IMR-90 (cell line): ENCODE measurements around the gene SNAPIN. TPM values are rescaled to one million over a fixed set of nuclear protein-coding genes. Genes with fewer than 3 reads are reported as not detected.

Source experiments
- ATAC-seq: fragments of 200-7000 bp; cut with Tn5 transposase; 2 replicates; pipeline ENCODE4 v1.9.1; 2020; ENCODE audit warnings: low read depth, mild to moderate bottlenecking, moderate library complexity
- BruUV-seq: library from RNA; stranded (reverse); fragments of 400-500 nt; replicated peaks from 2 replicates; lab custom pipeline; 2021; lab: Mats Ljungman, UMichigan
- CTCF ChIA-PET: fragments of 300-600 bp; formaldehyde crosslinking; extraction: SDS; loops from one replicate; lab custom pipeline; 2021; ENCODE audit warnings: antibody characterized with exemption; lab: Yijun Ruan, JAX
- POLR2A ChIA-PET: fragments of 300-600 bp; sonication (Branson Sonifier 250); formaldehyde crosslinking; loops from one replicate; lab custom pipeline; 2022; ENCODE audit warnings: antibody characterized with exemption; ENCODE audit not compliant: unreplicated experiment; lab: Charles Lee
- DNase-seq: peaks from one replicate; pipeline ENCODE4 v3.0.0; 2013
- H2AFZ ChIP-seq: replicated peaks from 2 replicates; pipeline ENCODE3; 2013; ENCODE audit warnings: low read length, mild to moderate bottlenecking; ENCODE audit not compliant: poor library complexity
- H2AK5ac ChIP-seq: 2 replicates; pipeline ENCODE4 v1.6.1; 2013; ENCODE audit warnings: low read depth, low read length, inconsistent platforms
- H2AK9ac ChIP-seq: replicated peaks from 2 replicates; pipeline ENCODE3; 2013; ENCODE audit warnings: mild to moderate bottlenecking, low read depth, low read length, moderate library complexity; ENCODE audit not compliant: poor library complexity
- H2BK120ac ChIP-seq: 2 replicates; pipeline ENCODE4 v1.6.1; 2013; ENCODE audit warnings: low read depth, low read length, inconsistent platforms
- H2BK15ac ChIP-seq: 3 replicates; pipeline ENCODE4 v1.6.1; 2013; ENCODE audit warnings: low read depth, low read length, inconsistent platforms
- H2BK20ac ChIP-seq: 2 replicates; pipeline ENCODE4 v1.6.1; 2013; ENCODE audit warnings: low read depth, mild to moderate bottlenecking, inconsistent platforms, low read length, moderate library complexity
- H2BK5ac ChIP-seq: 2 replicates; pipeline ENCODE4 v1.6.1; 2013; ENCODE audit warnings: mild to moderate bottlenecking, low read depth, low read length, inconsistent platforms; ENCODE audit not compliant: poor library complexity, severe bottlenecking
- H3K14ac ChIP-seq: replicated peaks from 2 replicates; pipeline ENCODE4 v1.6.1; 2013; ENCODE audit warnings: low read depth, low read length, inconsistent platforms
- H3K18ac ChIP-seq: 2 replicates; pipeline ENCODE4 v1.6.1; 2013; ENCODE audit warnings: low read depth, low read length, control low read depth
- H3K23ac ChIP-seq: 2 replicates; pipeline ENCODE4 v1.6.1; 2013; ENCODE audit warnings: low read depth, low read length, inconsistent platforms
- H3K27ac ChIP-seq: 2 replicates; pipeline ENCODE4 v1.5.1; 2013; ENCODE audit warnings: mild to moderate bottlenecking, control low read depth, low read length; ENCODE audit not compliant: insufficient read depth
- H3K27me3 ChIP-seq: 2 replicates; pipeline ENCODE4 v1.6.1; 2013; ENCODE audit warnings: low read length; ENCODE audit not compliant: control insufficient read depth, insufficient read depth
- H3K36me3 ChIP-seq: 2 replicates; pipeline ENCODE4 v1.6.1; 2013; ENCODE audit warnings: low read length, mixed read lengths; ENCODE audit not compliant: control insufficient read depth, insufficient read depth
- H3K4ac ChIP-seq: 2 replicates; pipeline ENCODE4 v1.6.1; 2013; ENCODE audit warnings: low read depth, low read length, inconsistent platforms
- H3K4me1 ChIP-seq: 2 replicates; pipeline ENCODE4 v1.6.1; 2013; ENCODE audit warnings: low read length, mixed read lengths; ENCODE audit not compliant: control insufficient read depth, insufficient read depth
- H3K4me2 ChIP-seq: 2 replicates; pipeline ENCODE4 v1.6.1; 2013; ENCODE audit warnings: low read depth, mild to moderate bottlenecking, control low read depth, low read length, moderate library complexity
- H3K4me3 ChIP-seq: 2 replicates; pipeline ENCODE4 v1.5.1; 2013; ENCODE audit warnings: low read depth, mild to moderate bottlenecking, control low read depth, low read length, moderate library complexity; ENCODE audit not compliant: insufficient read depth
- H3K56ac ChIP-seq: 2 replicates; pipeline ENCODE4 v1.6.1; 2013; ENCODE audit warnings: low read length, inconsistent platforms; ENCODE audit not compliant: insufficient read depth; ENCODE audit errors: extremely low read depth
- H3K79me1 ChIP-seq, 2 experiments: 2 replicates each; pipeline ENCODE4 v1.6.1; 2013; ENCODE audit warnings: low read length in 2 of 2, inconsistent platforms in 1 of 2, low read depth in 1 of 2
- H3K9ac ChIP-seq: 2 replicates; pipeline ENCODE4 v1.6.1; 2013; ENCODE audit warnings: low read depth, low read length, control low read depth
- H3K9me1 ChIP-seq: 2 replicates; pipeline ENCODE4 v1.6.1; 2013; ENCODE audit warnings: low read length, inconsistent platforms; ENCODE audit not compliant: insufficient read depth
- H3K9me3 ChIP-seq: 2 replicates; pipeline ENCODE4 v1.6.1; 2013; ENCODE audit warnings: low read length; ENCODE audit not compliant: control insufficient read depth, insufficient read depth
- H4K20me1 ChIP-seq: 2 replicates; pipeline ENCODE4 v1.6.1; 2013; ENCODE audit warnings: low read length, inconsistent platforms; ENCODE audit not compliant: insufficient read depth
- H4K5ac ChIP-seq: 2 replicates; pipeline ENCODE4 v1.6.1; 2013; ENCODE audit warnings: mild to moderate bottlenecking, low read depth, low read length, control low read depth
- H4K8ac ChIP-seq, 2 experiments: 2 replicates each; pipeline ENCODE4 v1.6.1; 2013; ENCODE audit warnings: low read depth in 2 of 2, low read length in 2 of 2, control low read depth in 1 of 2, inconsistent platforms in 1 of 2
- H4K91ac ChIP-seq: 2 replicates; pipeline ENCODE4 v1.6.1; 2013; ENCODE audit warnings: low read depth, low read length, inconsistent platforms; ENCODE audit not compliant: insufficient read depth
- CEBPB ChIP-seq: IDR thresholded peaks from 2 replicates; pipeline ENCODE4 v1.6.1; 2012; ENCODE audit warnings: low read depth, low read length, improper control_type of control experiment
- CHD1 ChIP-seq: IDR thresholded peaks from 2 replicates; pipeline ENCODE4 v1.6.1; 2012; ENCODE audit warnings: low read depth, low read length, improper control_type of control experiment
- MAFK ChIP-seq: IDR thresholded peaks from 2 replicates; pipeline ENCODE4 v1.6.1; 2012; ENCODE audit warnings: low read depth, low read length, improper control_type of control experiment
- MAZ ChIP-seq: IDR thresholded peaks from 2 replicates; pipeline ENCODE4 v1.6.1; 2012; ENCODE audit warnings: low read depth, mild to moderate bottlenecking, low read length, improper control_type of control experiment, moderate library complexity, borderline replicate concordance
- POLR2A ChIP-seq: IDR thresholded peaks from 2 replicates; pipeline ENCODE4 v1.6.1; 2012; ENCODE audit warnings: mild to moderate bottlenecking, low read depth, low read length
- RCOR1 ChIP-seq: IDR thresholded peaks from 2 replicates; pipeline ENCODE4 v1.6.1; 2012; ENCODE audit warnings: mild to moderate bottlenecking, low read length, improper control_type of control experiment; ENCODE audit not compliant: insufficient replicate concordance
- RFX5 ChIP-seq: IDR thresholded peaks from 2 replicates; pipeline ENCODE4 v1.8.0; 2012; ENCODE audit warnings: low read depth, mild to moderate bottlenecking, low read length, moderate library complexity
- WGBS, 2 experiments: methylation state at CpG; one replicate each; pipeline versions ENCODE4 v1.1.5 to v1.1.7; 2013; ENCODE audit warnings: missing lambda C conversion rate in 2 of 2; ENCODE audit not compliant: insufficient read length in 1 of 2; ENCODE audit errors: extremely low coverage in 2 of 2; 5-methylcytosine and 5-hydroxymethylcytosine counted together
- dilution Hi-C: fragments of 300-500 bp; cut with HindIII; formaldehyde crosslinking; loops from one replicate; pipeline ENCODE4 v1.14.3; 2018; ENCODE audit warnings: low sequenced_read_pairs; ENCODE audit not compliant: unreplicated experiment
- in situ Hi-C: fragments of 300-500 bp; cut with MboI; formaldehyde crosslinking; loops from 3 replicates; pipeline ENCODE4 v1.14.3; 2019; ENCODE audit warnings: low sequenced_read_pairs, inconsistent platforms, mixed read lengths
- intact Hi-C: fragments of 100-400 bp; cut with micrococcal nuclease; formaldehyde crosslinking; loops from 2 replicates; pipeline ENCODE4 v1.10.0; 2022
- polyA plus RNA-seq, 3 experiments: library from polyadenylated mRNA; depleted of rRNA; stranded (reverse); fragments of >200 nt; gene quantifications; 2 replicates each; pipeline ENCODE4 v1.2.3, GENCODE V29; 2012; ENCODE audit warnings: low replicate concordance in 1 of 3
- total RNA-seq: library from RNA; depleted of rRNA; stranded (reverse); fragments of >200 nt; gene quantifications from 2 replicates; pipeline ENCODE4 v1.2.3, GENCODE V29; 2012
- TF ChIP-seq, protein P1 (sequence below): conservative IDR thresholded peaks from 2 replicates; pipeline ENCODE4 v1.5.1; 2012; ENCODE audit warnings: mild to moderate bottlenecking, low read depth, low read length, improper control_type of control experiment
- TF ChIP-seq, protein P2 (sequence below): fragments of 150-350 bp; IDR thresholded peaks from 2 replicates; pipeline ENCODE4 v1.6.1; 2017; ENCODE audit warnings: mild to moderate bottlenecking, antibody characterized with exemption, low read length, low read depth

SNAPIN gene
- total and polyA plus RNA-seq, 2 of the 4 experiments (the other 2 are of a cell fraction), result 37.4 to 40.9 TPM

DNA sequence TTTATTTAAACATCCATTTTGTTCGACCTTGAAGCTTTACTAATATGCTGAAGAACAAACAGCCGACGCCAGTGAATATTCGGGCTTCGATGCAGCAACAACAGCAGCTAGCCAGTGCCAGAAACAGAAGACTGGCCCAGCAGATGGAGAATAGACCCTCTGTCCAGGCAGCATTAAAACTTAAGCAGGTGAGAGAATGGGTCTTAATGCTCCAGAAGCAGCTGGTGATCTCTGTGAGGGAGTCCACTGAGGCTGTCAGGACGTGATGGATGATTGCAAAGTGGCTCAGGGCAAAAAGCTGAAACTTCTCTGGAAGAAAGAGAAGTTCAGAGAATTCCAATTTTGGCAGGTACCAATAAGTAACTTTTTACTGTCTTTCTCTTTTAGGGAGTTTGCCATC is 20.2 kb upstream of the SNAPIN start:
- ChIA-PET POLR2A (interaction anchor here (0.9 kb wide), 1 partner anchor 11 kb away, joined by 3 read pairs; the partner anchor contains the start of gene S100A13), CTCF (no interaction called here)
- Histone ChIP-seq H3K27ac (no peak overlapping the region), H2BK20ac (no peak overlapping the region), H2BK15ac (no peak overlapping the region), H3K27me3 (no peaks in the 10 kb centered on the region), H3K4me1 (peaks cover under 1% of the 10 kb centered on the region), H2AK9ac (no peak overlapping the region), H3K79me1 (peaks cover 47 to 72% of the 10 kb centered on the region in 2 experiments), H4K8ac (no peak overlapping the region), H3K4ac (no peak overlapping the region), H2AFZ (no peak overlapping the region), H3K9ac (no peak overlapping the region), H3K9me1 (0 out of 2 replicates have a peak, but pooled peaks cover 5% of the 10 kb centered on the region), H4K91ac (no peak overlapping the region), H2BK120ac (no peak overlapping the region), H3K4me3 (no peak overlapping the region), H3K23ac (no peak overlapping the region), H2AK5ac (no peak overlapping the region), H3K9me3 (no peaks in the 10 kb centered on the region), H3K56ac (no peak overlapping the region), H3K4me2 (no peak overlapping the region), H3K18ac (no peak overlapping the region), H4K20me1 (peaks cover 35% of the 10 kb centered on the region), H2BK5ac (no peak overlapping the region), H3K14ac (no peak overlapping the region), H3K36me3 (peaks cover 53% of the 10 kb centered on the region), H4K5ac (no peak overlapping the region)
- in situ Hi-C loops (no loop called here), intact Hi-C loops (no loop called here), dilution Hi-C loops (no loop called here)
- 92% methylated on average over 6 of the region's 6 CpGs; no CpG with 5 or more reads in 1 of the 2 experiments for WGBS, 2 experiments
- BruUV-seq, result no TSS peak
- no peak for DNase-seq
- no peak for TF ChIP-seq RFX5
- no peak for TF ChIP-seq CEBPB
- TF ChIP-seq POLR2A, result no peak
- TF ChIP-seq MAZ, result no peak
- no peak for TF ChIP-seq RCOR1
- TF ChIP-seq CHD1, result no peak
- TF ChIP-seq, protein P1, sequence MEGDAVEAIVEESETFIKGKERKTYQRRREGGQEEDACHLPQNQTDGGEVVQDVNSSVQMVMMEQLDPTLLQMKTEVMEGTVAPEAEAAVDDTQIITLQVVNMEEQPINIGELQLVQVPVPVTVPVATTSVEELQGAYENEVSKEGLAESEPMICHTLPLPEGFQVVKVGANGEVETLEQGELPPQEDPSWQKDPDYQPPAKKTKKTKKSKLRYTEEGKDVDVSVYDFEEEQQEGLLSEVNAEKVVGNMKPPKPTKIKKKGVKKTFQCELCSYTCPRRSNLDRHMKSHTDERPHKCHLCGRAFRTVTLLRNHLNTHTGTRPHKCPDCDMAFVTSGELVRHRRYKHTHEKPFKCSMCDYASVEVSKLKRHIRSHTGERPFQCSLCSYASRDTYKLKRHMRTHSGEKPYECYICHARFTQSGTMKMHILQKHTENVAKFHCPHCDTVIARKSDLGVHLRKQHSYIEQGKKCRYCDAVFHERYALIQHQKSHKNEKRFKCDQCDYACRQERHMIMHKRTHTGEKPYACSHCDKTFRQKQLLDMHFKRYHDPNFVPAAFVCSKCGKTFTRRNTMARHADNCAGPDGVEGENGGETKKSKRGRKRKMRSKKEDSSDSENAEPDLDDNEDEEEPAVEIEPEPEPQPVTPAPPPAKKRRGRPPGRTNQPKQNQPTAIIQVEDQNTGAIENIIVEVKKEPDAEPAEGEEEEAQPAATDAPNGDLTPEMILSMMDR, result no peak
- TF ChIP-seq, protein P2, sequence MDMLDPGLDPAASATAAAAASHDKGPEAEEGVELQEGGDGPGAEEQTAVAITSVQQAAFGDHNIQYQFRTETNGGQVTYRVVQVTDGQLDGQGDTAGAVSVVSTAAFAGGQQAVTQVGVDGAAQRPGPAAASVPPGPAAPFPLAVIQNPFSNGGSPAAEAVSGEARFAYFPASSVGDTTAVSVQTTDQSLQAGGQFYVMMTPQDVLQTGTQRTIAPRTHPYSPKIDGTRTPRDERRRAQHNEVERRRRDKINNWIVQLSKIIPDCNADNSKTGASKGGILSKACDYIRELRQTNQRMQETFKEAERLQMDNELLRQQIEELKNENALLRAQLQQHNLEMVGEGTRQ, result no peak
- TF ChIP-seq MAFK, result no peak
- no peak for ATAC-seq
